Thymus (tissue), 11 donors: ENCODE measurements around the gene NDUFAF2. TPM values are rescaled to one million over a fixed set of nuclear protein-coding genes. Genes with fewer than 3 reads are reported as not detected.
"Not testable (repeated sequence)": the region's sequence is repeated elsewhere in the genome, so short reads cannot be mapped to it uniquely, and the experiment has no call there.

ENCODE experiments used
- DNase-seq, 9 donors: peaks; one replicate each; pipeline ENCODE4 v3.0.0-alpha.2; 2013; ENCODE audit warnings: low spot score in 9 of 9, low read depth in 6 of 9, missing footprints in 1 of 9
- H3K27ac ChIP-seq, 2 donors: one replicate each; pipeline ENCODE4 v1.5.1; 2013; ENCODE audit warnings: control low read depth in 1 of 2, low read depth in 1 of 2, low read length in 1 of 2, mild to moderate bottlenecking in 1 of 2, moderate library complexity in 1 of 2
- H3K27me3 ChIP-seq, 2 donors: one replicate each; pipeline ENCODE4 v1.5.1; 2013; ENCODE audit warnings: low read length in 1 of 2; ENCODE audit not compliant: control insufficient read depth in 2 of 2, insufficient read depth in 1 of 2
- H3K36me3 ChIP-seq, 2 donors: one replicate each; pipeline ENCODE4 v1.5.1; 2013; ENCODE audit warnings: low read length in 1 of 2, mild to moderate bottlenecking in 1 of 2, moderate library complexity in 1 of 2; ENCODE audit not compliant: control insufficient read depth in 2 of 2, insufficient read depth in 2 of 2
- H3K4me1 ChIP-seq, 2 donors: one replicate each; pipeline ENCODE4 v1.5.1; 2013; ENCODE audit warnings: low read length in 2 of 2; ENCODE audit not compliant: control insufficient read depth in 2 of 2, insufficient read depth in 2 of 2
- H3K4me3 ChIP-seq, 2 donors: one replicate each; pipeline ENCODE4 v1.5.1; 2013; ENCODE audit warnings: low read length in 2 of 2, control low read depth in 1 of 2, mild to moderate bottlenecking in 1 of 2
- H3K9me3 ChIP-seq, 2 donors: one replicate each; pipeline ENCODE4 v1.5.1; 2013; ENCODE audit warnings: low read length in 1 of 2, mild to moderate bottlenecking in 1 of 2; ENCODE audit not compliant: control insufficient read depth in 2 of 2, insufficient read depth in 1 of 2
- WGBS: extraction: QIAGEN DNeasy Blood & Tissue Kit; methylation state at CpG from one replicate; pipeline ENCODE4 v1.1.7; 2013; 5-methylcytosine and 5-hydroxymethylcytosine counted together
- polyA plus RNA-seq: library from polyadenylated mRNA; stranded (reverse); fragments of 200-250 nt; gene quantifications from one replicate; pipeline ENCODE4 v1.2.3, GENCODE V29; 2013
- total RNA-seq: library from RNA; stranded (reverse); fragments of 120-200 nt; gene quantifications from one replicate; pipeline ENCODE4 v1.2.4, GENCODE V29; 2013
- donor health status: healthy.

The NDUFAF2 gene
- total and polyA plus RNA-seq, 2 donors = 24.4 to 44.9 TPM

DNA sequence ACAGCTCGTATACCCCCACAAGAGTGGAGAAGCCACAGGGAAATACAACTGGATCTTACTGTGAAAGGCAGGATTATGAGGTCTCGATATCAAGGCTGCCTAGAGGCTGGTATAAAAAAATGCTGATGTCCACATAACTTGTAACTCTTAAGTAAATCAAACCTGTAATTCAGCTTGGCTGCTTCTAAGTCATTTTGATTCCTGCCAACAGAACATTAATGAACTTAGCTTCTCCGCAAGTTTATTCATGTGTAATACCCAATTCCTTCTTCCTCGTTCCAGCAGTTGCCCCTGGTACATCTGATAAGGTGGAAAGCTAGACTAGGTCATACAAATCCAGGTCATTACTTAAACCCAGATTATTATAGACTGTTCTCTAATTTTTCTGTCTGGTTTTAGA, 233.7 kb downstream of the NDUFAF2 start:
- no peak overlapping the region for H3K27ac ChIP-seq
- 96% methylated on average over 4 of the region's 4 CpGs for WGBS
- H3K9me3 ChIP-seq = no peaks in the 10 kb centered on the region
- H3K4me1 ChIP-seq = no peaks in the 10 kb centered on the region
- DNase-seq = no peak
- no peaks in the 10 kb centered on the region for H3K27me3 ChIP-seq
- no peak overlapping the region for H3K4me3 ChIP-seq
- H3K36me3 ChIP-seq = no peaks in the 10 kb centered on the region

DNA sequence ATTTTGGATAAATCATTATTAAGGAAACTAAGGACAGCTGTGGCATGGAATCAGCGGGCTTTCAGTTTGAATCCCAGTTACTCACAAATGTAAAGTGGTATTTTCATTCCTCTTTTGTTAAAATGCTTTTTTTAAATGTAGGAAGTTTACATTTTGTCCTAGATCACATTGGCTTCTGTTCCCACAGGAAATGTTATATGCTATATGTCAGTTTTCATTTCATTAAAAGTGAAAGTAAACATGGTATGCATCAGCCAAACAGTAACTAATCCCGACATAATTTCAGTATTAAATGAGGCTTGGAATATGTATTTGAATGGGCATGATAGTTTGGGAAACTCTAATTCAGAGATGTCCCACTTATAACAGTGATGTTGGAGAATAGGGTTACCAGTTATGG, 235.9 kb downstream of the NDUFAF2 start:
- Histone ChIP-seq H3K27ac (no peak overlapping the region), H3K9me3 (no peaks in the 10 kb centered on the region), H3K36me3 (no peaks in the 10 kb centered on the region), H3K4me3 (no peak overlapping the region), H3K27me3 (no peaks in the 10 kb centered on the region), H3K4me1 (no peaks in the 10 kb centered on the region)
- WGBS = 25% methylated on average over 2 of the region's 2 CpGs
- DNase-seq = no peak

DNA sequence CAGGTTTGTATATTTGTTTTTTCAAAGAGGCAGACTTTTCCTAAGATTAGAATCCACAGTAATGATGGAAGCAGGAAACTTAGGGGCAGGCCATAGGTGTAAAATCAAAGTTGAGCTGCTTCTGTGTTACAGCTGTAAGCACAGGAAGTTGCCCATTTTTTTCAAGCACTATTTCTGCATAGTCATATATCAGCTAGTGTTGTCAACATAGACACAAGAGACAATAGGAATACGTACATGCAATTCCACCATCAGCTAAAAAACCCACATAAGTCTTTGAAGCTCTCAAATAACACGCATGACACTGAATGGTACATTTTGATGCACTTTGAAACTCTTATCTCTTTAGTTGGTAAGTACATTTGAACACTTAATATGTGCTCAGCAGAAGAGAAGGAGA, 237.4 kb downstream of the NDUFAF2 start:
- Histone ChIP-seq H3K9me3 (no peaks in the 10 kb centered on the region), H3K4me1 (no peaks in the 10 kb centered on the region), H3K27ac (no peak overlapping the region), H3K4me3 (no peak overlapping the region), H3K36me3 (no peaks in the 10 kb centered on the region), H3K27me3 (no peaks in the 10 kb centered on the region)
- WGBS = 15% methylated on average over 2 of the region's 2 CpGs
- peak in 3 of 9 donors; percentile 6 to 46 (median 13) for DNase-seq

- WGBS = 97% methylated on average over 1 of the region's 1 CpG
- Histone ChIP-seq H3K36me3 (no peaks in the 10 kb centered on the region), H3K4me3 (no peak overlapping the region), H3K27ac (no peak overlapping the region), H3K4me1 (no peaks in the 10 kb centered on the region), H3K27me3 (no peaks in the 10 kb centered on the region), H3K9me3 (no peaks in the 10 kb centered on the region)
- DNase-seq = no peak
These were observed 238.5 kb downstream of the NDUFAF2 start for GRCh38 chr5:61183538-61183937.

DNA sequence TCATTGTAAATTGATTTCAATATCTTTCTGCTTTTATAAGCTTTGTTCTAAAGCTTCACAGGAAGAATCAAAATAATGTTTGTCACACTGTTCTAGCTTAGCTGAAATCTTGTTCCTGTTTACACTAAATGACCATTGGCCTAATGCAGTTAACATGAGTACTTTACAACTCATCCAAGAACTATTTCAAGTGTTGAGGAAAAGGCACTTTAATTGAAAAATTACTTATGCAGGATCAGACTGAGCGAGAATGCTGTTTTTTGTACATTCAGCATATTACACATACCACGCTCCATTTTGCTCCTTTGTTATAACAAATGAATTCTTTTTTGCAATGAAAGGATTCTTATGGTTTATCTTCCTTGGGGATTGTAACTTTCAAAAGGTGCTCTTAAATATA, 239.7 kb downstream of the NDUFAF2 start:
- H3K27me3 ChIP-seq = no peaks in the 10 kb centered on the region
- no peaks in the 10 kb centered on the region for H3K4me1 ChIP-seq
- no peak for DNase-seq
- H3K9me3 ChIP-seq = no peaks in the 10 kb centered on the region
- no peak overlapping the region for H3K4me3 ChIP-seq
- WGBS = 96% methylated on average over 2 of the region's 2 CpGs
- no peak overlapping the region for H3K27ac ChIP-seq
- no peaks in the 10 kb centered on the region for H3K36me3 ChIP-seq

DNA sequence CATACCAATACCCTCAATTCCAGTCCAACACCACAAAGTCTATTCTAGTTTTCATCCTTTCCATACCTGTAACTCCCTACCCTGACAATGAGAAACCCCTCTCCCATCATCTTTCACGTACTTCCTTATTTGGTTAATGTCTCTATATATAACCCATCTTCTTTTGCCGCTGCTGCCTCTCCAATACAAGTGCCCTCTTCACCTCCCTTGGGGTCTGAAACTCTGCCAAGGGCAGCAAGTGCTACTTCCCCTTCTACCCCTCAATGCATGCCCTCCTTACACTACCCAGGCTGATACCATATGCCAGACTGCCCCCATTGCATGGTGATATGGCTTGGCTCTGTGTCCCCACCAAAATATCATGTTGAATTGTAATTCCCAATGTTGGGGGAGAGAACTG, 241.6 kb downstream of the NDUFAF2 start:
- Histone ChIP-seq H3K27ac (no peak overlapping the region), H3K9me3 (no peaks in the 10 kb centered on the region), H3K4me3 (no peak overlapping the region), H3K36me3 (no peaks in the 10 kb centered on the region), H3K4me1 (no peaks in the 10 kb centered on the region), H3K27me3 (no peaks in the 10 kb centered on the region)
- WGBS = 57% methylated on average over 2 of the region's 2 CpGs
- DNase-seq = no peak

GRCh38 chr5:61187352-61187751, 242.3 kb downstream of the NDUFAF2 start:
- H3K36me3 ChIP-seq, H3K27ac ChIP-seq, DNase-seq, H3K27me3 ChIP-seq, H3K4me1 ChIP-seq, H3K9me3 ChIP-seq, H3K4me3 ChIP-seq: not testable (repeated sequence)

DNA sequence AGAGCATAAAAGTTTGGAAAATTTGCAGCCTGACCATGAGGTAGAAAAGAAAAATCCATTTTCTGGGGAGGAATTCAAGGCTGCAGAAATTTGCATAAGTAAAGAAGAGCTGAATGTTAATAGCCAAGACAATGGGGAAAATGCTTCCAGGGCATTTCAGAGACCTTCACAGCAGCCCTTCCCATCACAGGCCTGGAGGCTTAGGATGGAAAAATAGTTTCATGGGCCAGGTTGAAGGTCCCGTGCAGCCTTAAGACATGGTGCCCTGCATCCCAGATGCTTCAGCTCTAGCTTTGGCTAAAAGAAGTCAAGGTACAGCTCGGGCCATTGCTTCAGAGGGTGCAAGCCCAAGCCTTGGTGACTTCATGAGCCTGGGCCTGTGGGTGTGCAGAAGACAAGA, 242.8 kb downstream of the NDUFAF2 start:
- H3K36me3 ChIP-seq, H3K4me3 ChIP-seq, H3K9me3 ChIP-seq, DNase-seq, H3K27ac ChIP-seq, H3K4me1 ChIP-seq, H3K27me3 ChIP-seq: not testable (repeated sequence)
- 94% methylated on average over 2 of the region's 2 CpGs for WGBS

DNA sequence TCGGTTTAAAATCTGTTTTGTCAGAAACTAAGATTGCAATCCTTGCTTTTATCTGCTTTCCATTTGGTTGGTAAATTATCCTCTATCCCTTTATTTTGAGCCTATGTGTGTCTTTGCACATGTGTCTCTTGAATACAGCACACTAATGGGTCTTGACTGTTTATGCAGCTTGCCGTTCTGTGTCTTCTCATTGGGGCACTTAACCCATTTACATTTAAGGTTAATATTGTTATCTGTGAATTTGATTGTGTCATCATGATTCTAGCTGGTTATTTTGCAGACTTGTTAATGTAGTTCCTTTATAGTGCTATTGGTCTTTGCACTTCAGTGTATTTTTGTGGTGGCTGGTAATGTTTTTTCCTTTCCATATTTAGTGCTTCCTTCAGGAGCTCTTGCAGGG, 253.6 kb downstream of the NDUFAF2 start:
- Histone ChIP-seq H3K9me3 (no peaks in the 10 kb centered on the region), H3K4me1 (no peaks in the 10 kb centered on the region), H3K4me3 (no peak overlapping the region), H3K27ac (no peak overlapping the region), H3K27me3 (no peaks in the 10 kb centered on the region), H3K36me3 (no peaks in the 10 kb centered on the region)
- DNase-seq = no peak
- WGBS = 95% methylated on average over 2 of the region's 2 CpGs

DNA sequence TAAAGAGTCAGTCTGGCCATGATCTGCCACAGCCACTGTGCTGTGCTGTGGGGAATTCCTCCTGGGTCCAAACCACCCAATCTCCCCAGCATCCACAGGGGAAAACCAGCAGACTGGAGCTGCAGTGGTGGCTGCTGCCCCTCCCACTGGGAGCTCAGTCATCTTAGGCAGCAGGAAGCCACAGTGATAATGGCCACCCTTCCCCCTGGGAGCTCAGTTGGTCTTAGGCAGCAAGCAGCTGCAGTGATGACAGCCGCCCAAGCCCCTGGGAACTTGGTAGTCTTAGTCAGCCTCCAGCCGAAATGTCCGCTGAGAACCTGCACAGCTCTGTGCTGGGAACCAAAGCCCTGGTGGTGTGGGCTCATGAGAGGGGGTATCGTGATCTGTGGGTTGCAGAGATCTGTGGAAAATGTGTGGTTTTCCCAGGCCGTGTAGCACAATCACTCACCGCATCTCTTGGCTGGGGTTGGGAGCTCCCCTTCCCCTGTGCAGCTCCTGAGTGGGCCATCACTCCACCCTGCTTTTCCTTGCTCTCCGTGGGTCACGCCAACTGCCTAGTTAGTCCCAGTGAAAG, 255.7 kb downstream of the NDUFAF2 start:
- no peaks in the 10 kb centered on the region for H3K36me3 ChIP-seq
- peaks cover 0 to 3% of the 10 kb centered on the region in 2 donors for H3K9me3 ChIP-seq
- WGBS = 93% methylated on average over 8 of the region's 8 CpGs
- H3K4me3 ChIP-seq = no peak overlapping the region
- no peaks in the 10 kb centered on the region for H3K4me1 ChIP-seq
- no peak for DNase-seq
- no peak overlapping the region for H3K27ac ChIP-seq
- H3K27me3 ChIP-seq = no peaks in the 10 kb centered on the region
